ENCODE data around the gene TTC34. TPM values are rescaled to one million over a fixed set of nuclear protein-coding genes. Genes with fewer than 3 reads are reported as not detected.

Gene TTC34
- total and polyA plus RNA-seq, 7 donors, result 0.01 to 0.15 (median 0.04) TPM

GRCh38 chr1:2830761-2831425 is 29.4 kb upstream of the TTC34 start:
- WGBS, 3 donors, result 80 to 83% (median 81%) methylated on average over 20 of the region's 20 CpGs
- ATAC-seq (no peak), DNase-seq (peak in 1 of 2 donors; percentile 30)
- H3K9me3 ChIP-seq, result no peaks in the 10 kb centered on the region
- H3K36me3 ChIP-seq (ENCODE audit: insufficient read depth in 1 of 2, low read depth in 1 of 2), result no peaks in the 10 kb centered on the region
- H3K27ac ChIP-seq, result no peak overlapping the region
- H3K4me3 ChIP-seq, result no peak overlapping the region
- peaks cover 0 to 26% (median 14%) of the 10 kb centered on the region in 3 donors for H3K27me3 ChIP-seq (ENCODE audit: insufficient read depth in 3 of 3, low read length in 2 of 3)
- intact Hi-C loops (cut with DNase I), result no loop called here
- H3K4me1 ChIP-seq, result no peaks in the 10 kb centered on the region
- TF ChIP-seq CTCF (IDR thresholded peaks at IDR 0.05), result no peak

- H3K27ac ChIP-seq, result no peak overlapping the region
- WGBS, 3 donors, result 75% methylated on average over 23 of the region's 23 CpGs
- H3K27me3 ChIP-seq (ENCODE audit: insufficient read depth in 3 of 3, low read length in 2 of 3), result peaks cover 0 to 23% (median 12%) of the 10 kb centered on the region in 3 donors
- intact Hi-C loops (cut with DNase I), result no loop called here
- no peaks in the 10 kb centered on the region for H3K4me1 ChIP-seq
- no peaks in the 10 kb centered on the region for H3K36me3 ChIP-seq (ENCODE audit: insufficient read depth in 1 of 2, low read depth in 1 of 2)
- H3K4me3 ChIP-seq, result no peak overlapping the region
- peak in 1 of 2 donors; percentile 15 for DNase-seq
- TF ChIP-seq CTCF (IDR thresholded peaks at IDR 0.05), result no peak
- H3K9me3 ChIP-seq, result no peaks in the 10 kb centered on the region
- ATAC-seq, result no peak
Observed at GRCh38 chr1:2829846-2830615, 28.5 kb upstream of the TTC34 start.

- no peak overlapping the region for H3K27ac ChIP-seq
Observed at GRCh38 chr1:2828586-2829250, 27.2 kb upstream of the TTC34 start.

GRCh38 chr1:2826736-2827292 is 25.3 kb upstream of the TTC34 start:
- intact Hi-C loops (cut with DNase I), result no loop called here
- no peaks in the 10 kb centered on the region for H3K9me3 ChIP-seq
- WGBS, 3 donors, result 74 to 80% (median 75%) methylated on average over 14 of the region's 14 CpGs
- no peak for TF ChIP-seq CTCF (IDR thresholded peaks at IDR 0.05)
- H3K27ac ChIP-seq, result no peak overlapping the region
- peak in 1 of 2 donors; percentile 15 for DNase-seq
- ATAC-seq, result no peak
- peaks cover 0 to 21% (median 6%) of the 10 kb centered on the region in 3 donors for H3K27me3 ChIP-seq (ENCODE audit: insufficient read depth in 3 of 3, low read length in 2 of 3)
- no peak overlapping the region for H3K4me3 ChIP-seq
- no peaks in the 10 kb centered on the region for H3K4me1 ChIP-seq
- H3K36me3 ChIP-seq (ENCODE audit: insufficient read depth in 1 of 2, low read depth in 1 of 2), result no peaks in the 10 kb centered on the region

More at GRCh38 chr1:2828586-2829250, 27.2 kb upstream of the TTC34 start:
- peaks cover 0 to 22% (median 10%) of the 10 kb centered on the region in 3 donors for H3K27me3 ChIP-seq (ENCODE audit: insufficient read depth in 3 of 3, low read length in 2 of 3)
- TF ChIP-seq CTCF (IDR thresholded peaks at IDR 0.05), result no peak
- no peaks in the 10 kb centered on the region for H3K4me1 ChIP-seq
- intact Hi-C loops (cut with DNase I), result no loop called here
- no peaks in the 10 kb centered on the region for H3K9me3 ChIP-seq
- ATAC-seq (no peak), DNase-seq (peak in 1 of 2 donors; percentile 19)
- WGBS, 3 donors, result 80 to 82% (median 81%) methylated on average over 18 of the region's 18 CpGs
- H3K36me3 ChIP-seq (ENCODE audit: insufficient read depth in 1 of 2, low read depth in 1 of 2), result no peaks in the 10 kb centered on the region
- no peak overlapping the region for H3K4me3 ChIP-seq
